Gastroesophageal sphincter (tissue), 4 donors: ENCODE results near the gene BRAT1. TPM values are rescaled to one million over a fixed set of nuclear protein-coding genes. Genes with fewer than 3 reads are reported as not detected.
"Not testable (repeated sequence)": the region's sequence is repeated elsewhere in the genome, so short reads cannot be mapped to it uniquely, and the experiment has no call there.

Experiments
- ATAC-seq: fragments of 150-250 bp; one replicate; pipeline ENCODE4 v1.9.1; 2016; ENCODE audit warnings: mild to moderate bottlenecking, moderate library complexity
- H3K27ac ChIP-seq, 4 donors: fragments of 200-600 bp; sonication (generic) in 3 of 4; 1 replicate in 3 of 4; 2 replicates in 1 of 4; pipeline ENCODE4 v1.5.1; 2016 to 2019
- H3K27me3 ChIP-seq: fragments of 200-600 bp; sonication (generic); one replicate; pipeline ENCODE4 v1.5.1; 2019
- H3K36me3 ChIP-seq, 2 donors: fragments of 200-600 bp; sonication (generic); one replicate each; pipeline ENCODE4 v1.5.1; 2019; ENCODE audit warnings: control low read depth in 1 of 2
- H3K4me1 ChIP-seq, 3 donors: fragments of 200-600 bp; sonication (generic); 1 replicate in 2 of 3; 2 replicates in 1 of 3; pipeline ENCODE4 v1.5.1; 2016 to 2019; ENCODE audit warnings: control low read depth in 2 of 3
- H3K4me3 ChIP-seq, 2 donors: fragments of 200-600 bp; sonication (generic); one replicate each; pipeline ENCODE4 v1.5.1; 2019; ENCODE audit warnings: mild to moderate bottlenecking in 1 of 2, moderate library complexity in 1 of 2
- H3K9me3 ChIP-seq, 3 donors: fragments of 200-600 bp; sonication (generic); one replicate each; pipeline ENCODE4 v1.5.1; 2017 to 2019; ENCODE audit warnings: control low read depth in 2 of 3
- EP300 ChIP-seq: sonication (generic); formaldehyde crosslinking; IDR thresholded peaks from one replicate; pipeline ENCODE4 v1.6.1; 2017; ENCODE audit warnings: antibody characterized with exemption, mild to moderate bottlenecking
- POLR2A ChIP-seq, 2 donors: fragments of 450-650 bp; IDR thresholded peaks; one replicate each; pipeline ENCODE4 v1.6.1; 2017; ENCODE audit warnings: antibody characterized with exemption in 2 of 2, mild to moderate bottlenecking in 2 of 2, moderate library complexity in 1 of 2
- POLR2AphosphoS5 ChIP-seq: sonication (generic); formaldehyde crosslinking; IDR thresholded peaks from one replicate; pipeline ENCODE4 v1.6.1; 2017; ENCODE audit warnings: antibody characterized with exemption
- WGBS, 2 donors: methylation state at CpG; one replicate each; pipeline ENCODE4 v1.1.5; 2018; ENCODE audit warnings: low coverage in 1 of 2; 5-methylcytosine and 5-hydroxymethylcytosine counted together
- total RNA-seq, 4 donors: library from RNA; depleted of rRNA; stranded (reverse); fragments of >200 nt; gene quantifications; one replicate each; pipeline ENCODE4 v1.1.0, GENCODE V29; 2016
- TF ChIP-seq, protein P1 (sequence below), 4 experiments: fragments of 200-600 bp in 2 of 4; fragments of 450-650 bp in 2 of 4; sonication (generic) in 1 of 4; IDR thresholded peaks; one replicate each; pipeline ENCODE4 v1.5.1; 2017 to 2019; ENCODE audit warnings: antibody characterized with exemption in 4 of 4, mild to moderate bottlenecking in 2 of 4, moderate library complexity in 2 of 4

BRAT1 gene
- total RNA-seq, 4 donors from 2014 or later = 19.9 to 36.0 (median 32.4) TPM

- Histone ChIP-seq H3K27ac (no peak overlapping the region), H3K36me3 (peaks cover 0 to 27% of the 10 kb centered on the region in 2 donors), H3K4me3 (no peak overlapping the region), H3K4me1 (peaks cover 0 to 19% (median 4%) of the 10 kb centered on the region in 3 donors), H3K9me3 (no peaks in the 10 kb centered on the region), H3K27me3 (no peaks in the 10 kb centered on the region)
- TF ChIP-seq, protein P1, sequence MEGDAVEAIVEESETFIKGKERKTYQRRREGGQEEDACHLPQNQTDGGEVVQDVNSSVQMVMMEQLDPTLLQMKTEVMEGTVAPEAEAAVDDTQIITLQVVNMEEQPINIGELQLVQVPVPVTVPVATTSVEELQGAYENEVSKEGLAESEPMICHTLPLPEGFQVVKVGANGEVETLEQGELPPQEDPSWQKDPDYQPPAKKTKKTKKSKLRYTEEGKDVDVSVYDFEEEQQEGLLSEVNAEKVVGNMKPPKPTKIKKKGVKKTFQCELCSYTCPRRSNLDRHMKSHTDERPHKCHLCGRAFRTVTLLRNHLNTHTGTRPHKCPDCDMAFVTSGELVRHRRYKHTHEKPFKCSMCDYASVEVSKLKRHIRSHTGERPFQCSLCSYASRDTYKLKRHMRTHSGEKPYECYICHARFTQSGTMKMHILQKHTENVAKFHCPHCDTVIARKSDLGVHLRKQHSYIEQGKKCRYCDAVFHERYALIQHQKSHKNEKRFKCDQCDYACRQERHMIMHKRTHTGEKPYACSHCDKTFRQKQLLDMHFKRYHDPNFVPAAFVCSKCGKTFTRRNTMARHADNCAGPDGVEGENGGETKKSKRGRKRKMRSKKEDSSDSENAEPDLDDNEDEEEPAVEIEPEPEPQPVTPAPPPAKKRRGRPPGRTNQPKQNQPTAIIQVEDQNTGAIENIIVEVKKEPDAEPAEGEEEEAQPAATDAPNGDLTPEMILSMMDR (IDR thresholded peaks at IDR 0.05) = no peak
- no peak for TF ChIP-seq POLR2A (IDR thresholded peaks at IDR 0.05)
- no peak for ATAC-seq
- 82 to 92% methylated on average over 6 to 15 of the region's 24 CpGs for WGBS, 2 donors
Observed at GRCh38 chr7:2568521-2569223, 13.3 kb upstream of the BRAT1 start.

DNA sequence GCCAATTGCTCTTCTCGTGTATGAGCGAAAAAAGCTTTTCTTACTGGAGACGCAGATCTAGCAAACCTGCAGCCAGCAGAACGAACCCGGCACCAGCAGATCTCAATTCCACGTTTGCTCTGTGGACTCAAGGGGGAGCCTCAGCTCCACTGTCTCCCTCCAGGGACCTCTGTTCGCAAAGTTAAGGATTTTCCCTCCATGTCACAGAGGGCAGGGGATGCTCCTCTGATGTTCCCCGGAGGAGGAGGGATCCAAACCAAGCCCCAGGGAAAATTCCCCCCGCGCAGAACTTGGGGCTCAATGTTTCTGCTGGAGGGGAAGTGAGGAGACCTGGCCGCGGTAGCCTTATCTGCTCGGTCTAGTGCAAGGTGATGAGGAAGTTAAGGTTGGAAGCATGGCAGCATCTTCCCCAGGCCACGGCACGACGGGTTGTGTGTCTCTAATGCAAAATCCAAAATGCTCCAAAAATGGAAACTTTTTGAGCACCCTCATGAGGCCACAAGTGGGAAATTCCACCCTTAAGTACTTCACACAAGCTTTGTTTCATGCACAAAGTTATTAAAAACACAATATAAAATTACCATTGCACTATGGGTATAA, 12.5 kb upstream of the BRAT1 start:
- H3K4me3 ChIP-seq = no peak overlapping the region
- no peak overlapping the region for H3K27ac ChIP-seq
- peaks cover 0 to 19% (median 4%) of the 10 kb centered on the region in 3 donors for H3K4me1 ChIP-seq
- H3K36me3 ChIP-seq = peaks cover 0 to 18% of the 10 kb centered on the region in 2 donors
- TF ChIP-seq, protein P1 (IDR thresholded peaks at IDR 0.05) = peak in 3 of 4 experiments; percentile 38 to 53 (median 41)
- TF ChIP-seq EP300 (no peak), POLR2A (IDR thresholded peaks at IDR 0.05) (no peak), POLR2AphosphoS5 (no peak)
- no peaks in the 10 kb centered on the region for H3K9me3 ChIP-seq
- no peaks in the 10 kb centered on the region for H3K27me3 ChIP-seq
- peak; percentile 61 for ATAC-seq
- 7 to 26% methylated on average over 3 to 5 of the region's 16 CpGs for WGBS, 2 donors

DNA sequence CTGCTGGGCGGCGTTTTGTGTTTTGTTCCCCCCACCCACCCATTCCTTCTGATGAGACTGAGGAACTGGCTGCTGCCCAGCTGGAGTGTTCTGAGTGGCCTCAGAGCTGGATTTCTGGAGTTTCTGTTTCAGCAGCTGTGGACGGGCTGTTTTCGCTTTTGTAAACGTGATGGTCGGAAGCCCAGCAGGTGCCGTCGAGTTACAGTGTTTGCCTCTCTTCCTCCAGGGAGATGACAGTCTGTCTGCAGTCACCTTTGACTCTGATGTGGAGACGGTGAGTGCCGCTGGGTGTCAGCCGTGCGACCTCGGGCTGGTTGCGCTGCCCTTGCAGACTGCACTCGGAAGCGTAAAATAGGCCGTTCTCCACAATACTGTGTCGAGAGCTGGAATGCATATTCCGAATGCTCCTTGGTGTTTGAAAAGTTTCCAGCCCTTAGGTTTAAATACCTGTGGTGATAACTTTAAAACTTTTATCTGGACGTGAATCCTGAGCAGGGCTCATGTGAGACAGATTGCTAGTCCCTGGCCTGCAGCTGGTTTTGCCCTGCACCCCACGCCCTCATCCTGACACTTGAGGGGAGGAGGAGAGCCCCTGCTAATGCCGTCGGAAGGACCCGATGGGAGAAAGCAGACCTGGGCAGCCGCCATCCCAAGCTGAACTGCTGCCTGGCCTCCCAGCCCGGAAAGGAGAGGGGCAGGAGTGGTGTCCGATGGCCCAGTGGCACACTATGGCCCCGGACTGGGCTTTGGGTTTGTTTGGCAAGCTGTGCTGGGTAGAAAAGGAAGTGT, 11.8 kb upstream of the BRAT1 start:
- WGBS, 2 donors = 44 to 52% methylated on average over 8 to 14 of the region's 28 CpGs
- Histone ChIP-seq H3K4me3 (peak overlapping the region in 1 of 2 donors; percentile 22), H3K9me3 (no peaks in the 10 kb centered on the region), H3K27me3 (no peaks in the 10 kb centered on the region), H3K36me3 (peaks cover 0 to 11% of the 10 kb centered on the region in 2 donors), H3K4me1 (peaks cover 0 to 19% (median 4%) of the 10 kb centered on the region in 3 donors), H3K27ac (peak overlapping the region in 1 of 4 donors; percentile 20)
- TF ChIP-seq POLR2A (IDR thresholded peaks at IDR 0.05) = no peak
- no peak for ATAC-seq

DNA sequence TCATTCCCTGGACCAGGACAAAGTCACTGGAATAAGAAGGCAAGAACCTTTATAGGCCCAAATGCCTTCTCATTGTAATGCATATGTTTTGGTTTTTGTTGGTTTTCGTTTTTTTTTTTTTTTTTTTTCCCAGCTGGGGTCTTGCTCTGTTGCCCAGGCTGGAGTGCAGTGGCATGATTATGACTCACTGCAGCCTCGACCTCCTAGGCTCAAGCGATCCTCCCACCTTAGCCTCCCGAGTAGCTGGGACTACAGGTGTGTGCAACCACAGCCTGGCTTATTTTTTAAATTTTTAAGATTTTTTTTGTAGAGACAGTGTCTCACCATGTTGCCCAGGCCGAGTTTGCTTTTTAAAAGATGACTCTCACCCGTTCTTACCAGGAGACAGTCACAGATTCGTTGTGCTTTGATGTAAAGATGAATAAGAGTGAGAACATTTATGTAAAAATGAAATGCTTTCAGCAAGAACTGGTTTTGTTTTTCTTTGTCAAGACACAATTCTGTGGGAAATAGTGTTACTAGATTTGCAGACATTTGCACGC, 11.1 kb upstream of the BRAT1 start:
- WGBS, 2 donors = 66 to 70% methylated on average over 6 to 8 of the region's 8 CpGs
- Histone ChIP-seq H3K4me1 (peaks cover 0 to 19% (median 4%) of the 10 kb centered on the region in 3 donors), H3K27ac (no peak overlapping the region), H3K27me3 (no peaks in the 10 kb centered on the region), H3K36me3 (peaks cover 0 to 4% of the 10 kb centered on the region in 2 donors), H3K9me3 (no peaks in the 10 kb centered on the region), H3K4me3 (no peak overlapping the region)
- no peak for ATAC-seq
- TF ChIP-seq POLR2AphosphoS5 = no peak
- TF ChIP-seq POLR2A (IDR thresholded peaks at IDR 0.05) = no peak
- TF ChIP-seq, protein P1 (IDR thresholded peaks at IDR 0.05) = no peak
- TF ChIP-seq EP300 = no peak

DNA sequence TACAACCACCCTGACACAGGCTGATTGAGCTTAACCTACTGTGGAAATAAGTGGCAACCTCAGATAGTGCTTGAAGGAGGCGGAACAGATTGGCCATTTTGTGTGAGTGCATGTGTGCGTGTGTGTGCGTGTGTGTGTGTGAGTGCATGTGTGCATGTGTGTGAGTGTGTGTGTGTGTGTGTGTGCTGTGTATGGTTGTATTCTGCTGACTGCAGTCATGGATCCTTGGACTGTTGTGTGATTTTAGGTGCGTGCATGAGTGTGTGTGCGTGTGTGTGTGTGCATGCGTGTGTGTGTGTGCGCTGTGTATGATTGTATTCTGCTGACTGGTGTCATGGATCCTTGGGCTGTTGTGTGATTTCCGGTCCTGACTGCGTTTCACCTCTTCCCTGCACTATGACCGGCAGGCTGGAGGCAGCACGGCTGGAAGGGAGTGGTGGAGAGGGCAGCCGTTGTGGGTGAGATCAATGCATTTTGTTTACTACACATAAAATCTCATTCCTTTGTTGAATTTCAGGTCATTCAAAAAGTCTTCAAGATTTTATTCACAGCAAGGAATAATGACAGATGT, 9.7 kb upstream of the BRAT1 start:
- WGBS, 2 donors = 80 to 85% methylated on average over 2 to 11 of the region's 12 CpGs
- Histone ChIP-seq H3K9me3 (no peaks in the 10 kb centered on the region), H3K4me3 (no peak overlapping the region), H3K27ac (no peak overlapping the region), H3K27me3 (no peaks in the 10 kb centered on the region), H3K4me1 (peaks cover 0 to 30% (median 7%) of the 10 kb centered on the region in 3 donors), H3K36me3 (peaks cover 0 to 3% of the 10 kb centered on the region in 2 donors)
- TF ChIP-seq EP300 (no peak), POLR2AphosphoS5 (no peak), POLR2A (IDR thresholded peaks at IDR 0.05) (no peak)
- TF ChIP-seq, protein P1 (IDR thresholded peaks at IDR 0.05) = no peak
- no peak for ATAC-seq

- not testable (repeated sequence) for ATAC-seq, H3K4me3 ChIP-seq, H3K27ac ChIP-seq, H3K27me3 ChIP-seq, H3K36me3 ChIP-seq, H3K9me3 ChIP-seq
- H3K4me1 ChIP-seq = peaks cover 0 to 38% (median 11%) of the 10 kb centered on the region in 3 donors
- 89 to 93% methylated on average over 2 to 3 of the region's 3 CpGs for WGBS, 2 donors
Observed at GRCh38 chr7:2563955-2564354, 8.6 kb upstream of the BRAT1 start.
